Upper lobe of left lung (tissue), 4 donors: Measurements from ENCODE around the gene FNIP1.

Source experiments
- POLR2A ChIP-seq, 4 donors: fragments of 450-650 bp; IDR thresholded peaks; one replicate each; pipeline ENCODE4 v1.5.1; 2016 to 2017; ENCODE audit warnings: antibody characterized with exemption in 4 of 4, mild to moderate bottlenecking in 2 of 4
- TF ChIP-seq, protein P1 (sequence below), 6 experiments: fragments of 450-650 bp in 4 of 6; fragments of 200-600 bp in 2 of 6; sonication (generic) in 2 of 6; IDR thresholded peaks; one replicate each; pipeline ENCODE4 v1.5.1; 2016 to 2019; ENCODE audit warnings: antibody characterized with exemption in 6 of 6

DNA sequence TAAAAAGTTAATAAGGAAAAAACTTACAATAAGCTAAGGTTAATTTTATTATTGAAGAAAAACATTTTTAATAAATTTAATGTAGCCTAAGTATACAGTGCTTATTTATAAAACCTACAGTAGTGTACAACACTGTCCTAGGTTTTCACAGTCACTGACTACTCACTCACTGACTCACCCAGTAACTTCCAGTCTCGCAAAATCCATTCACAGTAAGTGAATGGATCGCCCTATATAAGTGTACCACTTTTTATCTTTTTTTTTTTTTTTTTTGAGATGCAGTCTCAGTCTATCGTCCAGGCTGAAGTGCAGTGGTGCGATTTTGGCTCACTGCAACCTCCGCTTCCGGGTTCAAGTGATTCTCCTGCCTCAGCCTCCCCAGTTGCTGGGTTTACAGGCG, 47.7 kb downstream of the FNIP1 start:
- TF ChIP-seq, protein P1, sequence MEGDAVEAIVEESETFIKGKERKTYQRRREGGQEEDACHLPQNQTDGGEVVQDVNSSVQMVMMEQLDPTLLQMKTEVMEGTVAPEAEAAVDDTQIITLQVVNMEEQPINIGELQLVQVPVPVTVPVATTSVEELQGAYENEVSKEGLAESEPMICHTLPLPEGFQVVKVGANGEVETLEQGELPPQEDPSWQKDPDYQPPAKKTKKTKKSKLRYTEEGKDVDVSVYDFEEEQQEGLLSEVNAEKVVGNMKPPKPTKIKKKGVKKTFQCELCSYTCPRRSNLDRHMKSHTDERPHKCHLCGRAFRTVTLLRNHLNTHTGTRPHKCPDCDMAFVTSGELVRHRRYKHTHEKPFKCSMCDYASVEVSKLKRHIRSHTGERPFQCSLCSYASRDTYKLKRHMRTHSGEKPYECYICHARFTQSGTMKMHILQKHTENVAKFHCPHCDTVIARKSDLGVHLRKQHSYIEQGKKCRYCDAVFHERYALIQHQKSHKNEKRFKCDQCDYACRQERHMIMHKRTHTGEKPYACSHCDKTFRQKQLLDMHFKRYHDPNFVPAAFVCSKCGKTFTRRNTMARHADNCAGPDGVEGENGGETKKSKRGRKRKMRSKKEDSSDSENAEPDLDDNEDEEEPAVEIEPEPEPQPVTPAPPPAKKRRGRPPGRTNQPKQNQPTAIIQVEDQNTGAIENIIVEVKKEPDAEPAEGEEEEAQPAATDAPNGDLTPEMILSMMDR (IDR thresholded peaks at IDR 0.05): no peak
- no peak for TF ChIP-seq POLR2A (IDR thresholded peaks at IDR 0.05)
